Left lung (tissue), 10 donors: Measurements from ENCODE around the gene CDRT4. TPM values are rescaled to one million over a fixed set of nuclear protein-coding genes. Genes with fewer than 3 reads are reported as not detected.

Experiments used
- ATAC-seq: fragments of 200-7000 bp; cut with Tn5 transposase; one replicate; pipeline ENCODE4 v1.9.1; 2020; ENCODE audit warnings: moderate library complexity
- DNase-seq, 4 donors: peaks; one replicate each; pipeline ENCODE4 v3.0.0-alpha.2; 2013 to 2020
- H3K27ac ChIP-seq, 2 donors: fragments of 200-600 bp; sonication (generic) in 1 of 2; one replicate each; pipeline versions ENCODE4 v1.5.0 to v1.8.0; 2020 to 2021
- H3K27me3 ChIP-seq, 2 donors: fragments of 200-600 bp; sonication (generic) in 1 of 2; one replicate each; pipeline versions ENCODE4 v1.5.0 to v1.8.0; 2020 to 2021
- H3K36me3 ChIP-seq, 2 donors: fragments of 200-600 bp; sonication (generic) in 1 of 2; one replicate each; pipeline versions ENCODE4 v1.5.0 to v1.8.0; 2020 to 2021
- H3K4me1 ChIP-seq, 2 donors: fragments of 200-600 bp; one replicate each; pipeline ENCODE4 v1.8.0; 2021
- H3K4me3 ChIP-seq, 2 donors: fragments of 200-600 bp; sonication (generic) in 1 of 2; one replicate each; pipeline versions ENCODE4 v1.5.0 to v1.8.0; 2020 to 2021; ENCODE audit warnings: mild to moderate bottlenecking in 1 of 2
- H3K9me3 ChIP-seq, 2 donors: fragments of 200-600 bp; sonication (generic) in 1 of 2; one replicate each; pipeline versions ENCODE4 v1.5.0 to v1.8.0; 2020 to 2021
- CTCF ChIP-seq, 2 donors: fragments of 200-600 bp; sonication (generic) in 1 of 2; IDR thresholded peaks; one replicate each; pipeline versions ENCODE4 v1.5.0 to v1.8.0; 2021; ENCODE audit warnings: antibody characterized with exemption in 2 of 2
- intact Hi-C, 2 donors: fragments of 100-400 bp; cut with DNase I; formaldehyde crosslinking; loops; one replicate each; pipeline versions ENCODE4 v1.11.2 to v1.14.2; 2022
- polyA plus RNA-seq, 6 donors: library from polyadenylated mRNA; unstranded; fragments of 120-200 nt; gene quantifications; one replicate each; pipeline ENCODE4 v1.2.1, GENCODE V29; 2013; ENCODE audit not compliant: insufficient read length in 6 of 6
- total RNA-seq, 2 donors: library from RNA; stranded (reverse); fragmentation: NEBNext Ultra II Directional; extraction: Animal tissue kit (Norgen Biotek cat#: 25700); gene quantifications; one replicate each; pipeline ENCODE4 v1.2.1, GENCODE V29; 2021
- donor health status: DM: no; HTN: yes; CAD: no.
- donor health status: DM: no; HTN: no; CAD: no.

Gene CDRT4
- total and polyA plus RNA-seq, 8 donors, result 2.7 to 24.9 (median 17.8) TPM

GRCh38 chr17:15481481-15481880 is 14.1 kb upstream of the CDRT4 start:
- H3K27ac ChIP-seq, result no peak overlapping the region
- H3K27me3 ChIP-seq, result no peaks in the 10 kb centered on the region
- no peak overlapping the region for H3K4me3 ChIP-seq
- ATAC-seq (no peak), DNase-seq (no peak)
- no peaks in the 10 kb centered on the region for H3K9me3 ChIP-seq
- no peaks in the 10 kb centered on the region for H3K36me3 ChIP-seq
- TF ChIP-seq CTCF (IDR thresholded peaks at IDR 0.05), result no peak
- intact Hi-C loops, result no loop called here
- H3K4me1 ChIP-seq, result no peaks in the 10 kb centered on the region

GRCh38 chr17:15480204-15480603 is 12.8 kb upstream of the CDRT4 start:
- no peak overlapping the region for H3K4me3 ChIP-seq
- no peak overlapping the region for H3K27ac ChIP-seq
- no peak for DNase-seq
- no peaks in the 10 kb centered on the region for H3K36me3 ChIP-seq
- no peaks in the 10 kb centered on the region for H3K4me1 ChIP-seq
- no peak for ATAC-seq
- no peak for TF ChIP-seq CTCF (IDR thresholded peaks at IDR 0.05)
- intact Hi-C loops, result no loop called here
- no peaks in the 10 kb centered on the region for H3K27me3 ChIP-seq
- H3K9me3 ChIP-seq, result no peaks in the 10 kb centered on the region

- no peak for ATAC-seq
These were observed 12.3 kb upstream of the CDRT4 start for GRCh38 chr17:15479703-15480102.

DNA sequence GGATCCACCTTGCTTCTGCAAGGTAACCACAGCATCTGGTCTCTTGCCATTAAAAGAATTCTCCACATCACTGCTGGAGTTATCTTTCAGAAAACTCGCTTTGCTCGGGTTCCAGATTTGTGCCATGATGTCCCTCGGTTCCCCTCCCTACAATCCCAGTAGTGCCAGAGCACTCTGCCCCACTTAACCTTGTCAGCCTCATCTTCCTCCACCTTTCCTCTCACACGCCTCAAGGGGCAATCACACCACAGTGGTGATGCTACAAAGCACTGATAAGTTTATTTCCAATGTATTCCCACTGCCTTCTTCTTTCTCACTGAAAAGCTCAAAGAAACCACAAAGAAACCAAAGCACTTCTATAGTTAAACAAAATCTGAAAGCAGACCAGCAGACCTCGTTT is 11.4 kb upstream of the CDRT4 start:
- intact Hi-C loops, result no loop called here
- TF ChIP-seq CTCF (IDR thresholded peaks at IDR 0.05), result no peak
- no peaks in the 10 kb centered on the region for H3K9me3 ChIP-seq
- no peak overlapping the region for H3K4me3 ChIP-seq
- no peaks in the 10 kb centered on the region for H3K27me3 ChIP-seq
- no peaks in the 10 kb centered on the region for H3K36me3 ChIP-seq
- DNase-seq (no peak), ATAC-seq (no peak)
- peak overlapping the region in 1 of 2 donors; percentile 10 for H3K27ac ChIP-seq
- no peaks in the 10 kb centered on the region for H3K4me1 ChIP-seq

More at GRCh38 chr17:15479703-15480102, 12.3 kb upstream of the CDRT4 start:
- no peaks in the 10 kb centered on the region for H3K9me3 ChIP-seq
- DNase-seq, result no peak
- H3K4me3 ChIP-seq, result no peak overlapping the region
- no peaks in the 10 kb centered on the region for H3K27me3 ChIP-seq
- H3K36me3 ChIP-seq, result no peaks in the 10 kb centered on the region
- no peak overlapping the region for H3K27ac ChIP-seq
- TF ChIP-seq CTCF (IDR thresholded peaks at IDR 0.05), result no peak
- H3K4me1 ChIP-seq, result no peaks in the 10 kb centered on the region
- intact Hi-C loops, result no loop called here

GRCh38 chr17:15475631-15476354 is 8.4 kb upstream of the CDRT4 start:
- Histone ChIP-seq H3K36me3 (no peaks in the 10 kb centered on the region), H3K4me3 (no peak overlapping the region), H3K9me3 (no peaks in the 10 kb centered on the region), H3K4me1 (no peaks in the 10 kb centered on the region), H3K27me3 (no peaks in the 10 kb centered on the region), H3K27ac (no peak overlapping the region)
- DNase-seq, result peak in 1 of 4 donors; percentile 41
- peak; percentile 64 for ATAC-seq
- intact Hi-C loops, result no loop called here
- no peak for TF ChIP-seq CTCF (IDR thresholded peaks at IDR 0.05)
